ENCODE results near the gene HNRNPH1.
A peak's percentile ranks its signal among the peaks of the same experiment; 100 is the strongest.
"Not testable (repeated sequence)": the region's sequence is repeated elsewhere in the genome, so short reads cannot be mapped to it uniquely, and the experiment has no call there.

HNRNPH1 gene

GRCh38 chr5:179623003-179623905, at the start of gene HNRNPH1:
Gene HNRNPH1 (minus strand): TSS chr5:179623671. CDS start chr5:179623133, 538 bp downstream.
- peak; percentile 99 for DNase-seq (ENCODE audit: low read depth)

GRCh38 chr5:179668391-179668790, 44.9 kb upstream of the HNRNPH1 start:
- DNase-seq (ENCODE audit: low read depth), result peak; percentile 65

GRCh38 chr5:179661647-179662046, 38.2 kb upstream of the HNRNPH1 start:
- DNase-seq (ENCODE audit: low read depth), result not testable (repeated sequence)

GRCh38 chr5:179658179-179658856, 34.8 kb upstream of the HNRNPH1 start:
- peak; percentile 36 for DNase-seq (ENCODE audit: low read depth)

- not testable (repeated sequence) for DNase-seq (ENCODE audit: low read depth)
These were observed 34.1 kb upstream of the HNRNPH1 start for GRCh38 chr5:179657302-179658178.

GRCh38 chr5:179653135-179653534, 29.7 kb upstream of the HNRNPH1 start:
- DNase-seq (ENCODE audit: low read depth), result not testable (repeated sequence)

- DNase-seq (ENCODE audit: low read depth), result not testable (repeated sequence)
These were observed 26.8 kb upstream of the HNRNPH1 start for GRCh38 chr5:179650245-179650644.

GRCh38 chr5:179649166-179649703, 25.8 kb upstream of the HNRNPH1 start:
- DNase-seq (ENCODE audit: low read depth), result not testable (repeated sequence)

GRCh38 chr5:179648410-179648809, 24.9 kb upstream of the HNRNPH1 start:
- DNase-seq (ENCODE audit: low read depth), result no peak

GRCh38 chr5:179644766-179645165, 21.3 kb upstream of the HNRNPH1 start:
- DNase-seq (ENCODE audit: low read depth), result not testable (repeated sequence)

GRCh38 chr5:179643141-179643920, 19.9 kb upstream of the HNRNPH1 start:
- DNase-seq (ENCODE audit: low read depth), result not testable (repeated sequence)

GRCh38 chr5:179642626-179643025, 19.2 kb upstream of the HNRNPH1 start:
- DNase-seq (ENCODE audit: low read depth), result not testable (repeated sequence)

- not testable (repeated sequence) for DNase-seq (ENCODE audit: low read depth)
These were observed 18.3 kb upstream of the HNRNPH1 start for GRCh38 chr5:179641745-179642144.

GRCh38 chr5:179639296-179639695, 15.8 kb upstream of the HNRNPH1 start:
- DNase-seq (ENCODE audit: low read depth), result not testable (repeated sequence)

- not testable (repeated sequence) for DNase-seq (ENCODE audit: low read depth)
These were observed 11.1 kb upstream of the HNRNPH1 start for GRCh38 chr5:179634370-179635172.

- DNase-seq (ENCODE audit: low read depth), result not testable (repeated sequence)
These were observed 10.3 kb upstream of the HNRNPH1 start for GRCh38 chr5:179633501-179634369.

GRCh38 chr5:179624841-179625271, 1.4 kb upstream of the HNRNPH1 start:
- no peak for DNase-seq (ENCODE audit: low read depth)

- DNase-seq (ENCODE audit: low read depth), result peak; percentile 93
These were observed 653 bp upstream of the HNRNPH1 start for GRCh38 chr5:179623906-179624741.
